Neural cell (in vitro differentiated cells): ENCODE results near the gene ADAMTS6.

Source experiments
- CTCF ChIP-seq: fragments of 450-650 bp; IDR thresholded peaks from 2 replicates; pipeline ENCODE4 v1.5.1; 2014; ENCODE audit warnings: antibody characterized with exemption, mild to moderate bottlenecking, moderate library complexity; ENCODE audit not compliant: poor library complexity, severe bottlenecking
- EP300 ChIP-seq: fragments of 450-650 bp; conservative IDR thresholded peaks from 2 replicates; pipeline ENCODE4 v1.6.1; 2014; ENCODE audit warnings: antibody characterized with exemption, mild to moderate bottlenecking, moderate library complexity; ENCODE audit not compliant: poor library complexity, severe bottlenecking
- EZH2 ChIP-seq: fragments of 200-600, 300-800 bp; shearing (Covaris generic), sonication (generic); IDR thresholded peaks from 2 replicates; pipeline ENCODE4 v1.6.1; 2014; ENCODE audit warnings: antibody characterized with exemption, low read length, borderline replicate concordance, mild to moderate bottlenecking; ENCODE audit not compliant: insufficient read depth, poor library complexity, severe bottlenecking

- no peak for TF ChIP-seq EP300
- no peak for TF ChIP-seq CTCF
- TF ChIP-seq EZH2: no peak
Measured at GRCh38 chr5:65262096-65262495, 219.6 kb downstream of the ADAMTS6 start.
